Mucosa of gallbladder (tissue), 1 donor: Measurements from ENCODE around the gene CCNY. TPM values are rescaled to one million over a fixed set of nuclear protein-coding genes. Genes with fewer than 3 reads are reported as not detected.

Source experiments
- DNase-seq: peaks from one replicate; pipeline ENCODE4 v3.0.0-alpha.2; 2020; ENCODE audit warnings: low spot score
- total RNA-seq: library from RNA; stranded (reverse); gene quantifications from one replicate; pipeline ENCODE4 v1.2.1, GENCODE V29; 2021
- donor health status: DM: no; HTN: no; CAD: no.

Gene CCNY
- total RNA-seq, 1 donor from 2014 or later: 69.3 TPM

GRCh38 chr10:35355971-35356724 lies 19.8 kb downstream of the CCNY start:
- no peak for DNase-seq

- DNase-seq: no peak
These were observed 20.4 kb downstream of the CCNY start for GRCh38 chr10:35356725-35357092.

GRCh38 chr10:35359056-35359455 lies 22.7 kb downstream of the CCNY start:
- DNase-seq: no peak

GRCh38 chr10:35359873-35360272 lies 23.6 kb downstream of the CCNY start:
- no peak for DNase-seq

GRCh38 chr10:35362701-35363350 lies 26.5 kb downstream of the CCNY start:
- DNase-seq: no peak

- DNase-seq: no peak
These were observed 27.3 kb downstream of the CCNY start for GRCh38 chr10:35363587-35363986.

- peak; percentile 38 for DNase-seq
These were observed 28.5 kb downstream of the CCNY start for GRCh38 chr10:35364808-35365207.

GRCh38 chr10:35365994-35366393 lies 29.7 kb downstream of the CCNY start:
- no peak for DNase-seq

- DNase-seq: no peak
These were observed 31.0 kb downstream of the CCNY start for GRCh38 chr10:35367107-35367859.

- no peak for DNase-seq
These were observed 31.7 kb downstream of the CCNY start for GRCh38 chr10:35367982-35368381.

GRCh38 chr10:35368485-35369048 lies 32.3 kb downstream of the CCNY start:
- DNase-seq: no peak

- DNase-seq: no peak
These were observed 32.8 kb downstream of the CCNY start for GRCh38 chr10:35369049-35369611.

GRCh38 chr10:35371731-35372130 lies 35.4 kb downstream of the CCNY start:
- DNase-seq: no peak

- DNase-seq: peak; percentile 62
These were observed 36.0 kb downstream of the CCNY start for GRCh38 chr10:35372329-35372728.

GRCh38 chr10:35375091-35375765 lies 38.9 kb downstream of the CCNY start:
- DNase-seq: no peak

GRCh38 chr10:35377050-35377728 lies 40.9 kb downstream of the CCNY start:
- DNase-seq: no peak

- no peak for DNase-seq
These were observed 42.4 kb downstream of the CCNY start for GRCh38 chr10:35378541-35379210.

GRCh38 chr10:35379226-35380137 lies 43.2 kb downstream of the CCNY start:
- DNase-seq: peak; percentile 39

- DNase-seq: no peak
These were observed 45.8 kb downstream of the CCNY start for GRCh38 chr10:35382096-35382495.
